ENCODE measurements around the gene PTGIR.
A peak's percentile ranks its signal among the peaks of the same experiment; 100 is the strongest.

The PTGIR gene

GRCh38 chr19:46616631-46617322, 8.1 kb downstream of the PTGIR start:
- no peak for DNase-seq (ENCODE audit: low read depth in 3 of 3)

DNA sequence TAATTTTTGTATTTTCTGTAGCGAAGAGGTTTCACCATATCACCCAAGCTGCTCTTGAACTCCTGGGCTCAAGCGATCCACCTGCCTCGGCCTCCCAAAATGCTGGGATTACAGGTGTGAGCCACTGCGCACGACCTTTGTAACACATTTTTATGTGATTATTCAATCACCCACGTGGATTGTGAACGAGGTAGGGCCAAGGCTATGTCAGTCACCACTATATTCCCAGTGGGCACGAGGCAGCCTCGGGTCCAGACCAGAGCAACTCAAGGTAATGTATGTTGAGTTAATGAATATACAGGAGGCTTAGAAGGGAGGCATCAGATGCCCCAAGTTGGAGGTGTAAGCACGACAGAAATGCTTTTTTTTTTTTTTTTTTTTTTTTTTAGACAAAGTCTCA, 8.9 kb downstream of the PTGIR start:
- DNase-seq (ENCODE audit: low read depth in 3 of 3): no peak

- peak; percentile 68 to 82 (median 80) for DNase-seq (ENCODE audit: low read depth in 3 of 3)
Observed at GRCh38 chr19:46614114-46614722, 10.7 kb downstream of the PTGIR start.

DNA sequence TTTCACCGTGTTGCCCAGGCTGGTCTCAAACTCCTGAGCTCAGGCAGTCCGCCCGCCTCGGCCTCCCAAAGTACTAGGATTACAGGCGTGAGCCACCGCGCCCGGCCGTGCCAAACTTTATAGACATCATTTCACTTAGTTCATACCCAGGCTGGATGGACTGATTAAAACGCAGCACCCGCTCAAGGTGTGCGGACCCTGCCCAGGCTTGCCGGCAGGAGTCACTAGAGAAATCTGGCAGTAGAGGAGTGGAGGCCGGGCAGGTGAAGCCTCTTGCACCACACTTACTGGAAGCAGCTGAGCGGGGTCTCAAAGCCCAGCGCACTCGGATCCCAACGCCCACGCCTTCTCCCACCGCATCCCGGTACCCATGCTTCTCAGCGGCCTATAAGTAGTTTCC, 11.4 kb downstream of the PTGIR start:
- DNase-seq (ENCODE audit: low read depth in 3 of 3): no peak

GRCh38 chr19:46611776-46612175, 13.1 kb downstream of the PTGIR start:
- no peak for DNase-seq (ENCODE audit: low read depth in 3 of 3)

GRCh38 chr19:46610851-46611770, 13.8 kb downstream of the PTGIR start:
- DNase-seq (ENCODE audit: low read depth in 3 of 3): no peak

GRCh38 chr19:46610413-46610775, 14.5 kb downstream of the PTGIR start:
- no peak for DNase-seq (ENCODE audit: low read depth in 3 of 3)

DNA sequence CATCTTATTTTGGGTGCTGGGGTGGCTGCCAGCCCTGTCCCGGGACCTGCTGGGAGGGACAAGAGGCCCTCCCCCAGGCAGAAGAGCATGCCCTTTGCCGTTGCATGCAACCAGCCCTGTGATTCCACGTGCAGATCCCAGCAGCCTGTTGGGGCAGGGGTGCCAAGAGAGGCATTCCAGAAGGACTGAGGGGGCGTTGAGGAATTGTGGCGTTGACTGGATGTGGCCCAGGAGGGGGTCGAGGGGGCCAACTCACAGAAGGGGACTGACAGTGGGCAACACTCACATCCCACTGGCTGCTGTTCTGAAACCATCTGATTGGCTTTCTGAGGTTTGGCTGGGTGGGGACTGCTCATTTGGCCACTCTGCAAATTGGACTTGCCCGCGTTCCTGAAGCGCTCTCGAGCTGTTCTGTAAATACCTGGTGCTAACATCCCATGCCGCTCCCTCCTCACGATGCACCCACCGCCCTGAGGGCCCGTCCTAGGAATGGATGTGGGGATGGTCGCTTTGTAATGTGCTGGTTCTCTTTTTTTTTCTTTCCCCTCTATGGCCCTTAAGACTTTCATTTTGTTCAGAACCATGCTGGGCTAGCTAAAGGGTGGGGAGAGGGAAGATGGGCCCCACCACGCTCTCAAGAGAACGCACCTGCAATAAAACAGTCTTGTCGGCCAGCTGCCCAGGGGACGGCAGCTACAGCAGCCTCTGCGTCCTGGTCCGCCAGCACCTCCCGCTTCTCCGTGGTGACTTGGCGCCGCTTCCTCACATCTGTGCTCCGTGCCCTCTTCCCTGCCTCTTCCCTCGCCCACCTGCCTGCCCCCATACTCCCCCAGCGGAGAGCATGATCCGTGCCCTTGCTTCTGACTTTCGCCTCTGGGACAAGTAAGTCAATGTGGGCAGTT, 15.1 kb downstream of the PTGIR start:
- DNase-seq (ENCODE audit: low read depth in 3 of 3): no peak

- no peak for DNase-seq (ENCODE audit: low read depth in 3 of 3)
Observed at GRCh38 chr19:46608581-46609345, 16.1 kb downstream of the PTGIR start.

DNA sequence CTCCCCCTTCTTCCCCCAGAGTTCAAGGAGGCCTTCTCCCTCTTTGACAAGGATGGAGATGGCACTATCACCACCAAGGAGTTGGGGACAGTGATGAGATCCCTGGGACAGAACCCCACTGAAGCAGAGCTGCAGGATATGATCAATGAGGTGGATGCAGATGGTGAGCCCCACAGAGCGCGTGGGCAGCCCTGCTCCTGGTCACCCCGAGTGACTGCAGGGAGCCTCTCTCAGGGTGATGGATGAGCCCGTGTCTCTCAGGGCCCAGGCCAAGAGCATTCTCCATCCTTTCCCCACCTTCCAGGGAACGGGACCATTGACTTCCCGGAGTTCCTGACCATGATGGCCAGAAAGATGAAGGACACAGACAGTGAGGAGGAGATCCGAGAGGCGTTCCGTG, 16.7 kb downstream of the PTGIR start:
- DNase-seq (ENCODE audit: low read depth in 3 of 3): no peak

GRCh38 chr19:46607448-46607841, 17.4 kb downstream of the PTGIR start:
- DNase-seq (ENCODE audit: low read depth in 3 of 3): no peak

GRCh38 chr19:46606681-46607447, 18.0 kb downstream of the PTGIR start:
- DNase-seq (ENCODE audit: low read depth in 3 of 3): no peak

GRCh38 chr19:46606019-46606418, 18.9 kb downstream of the PTGIR start:
- no peak for DNase-seq (ENCODE audit: low read depth in 3 of 3)

GRCh38 chr19:46605356-46605821, 19.5 kb downstream of the PTGIR start:
- no peak for DNase-seq (ENCODE audit: low read depth in 3 of 3)

DNA sequence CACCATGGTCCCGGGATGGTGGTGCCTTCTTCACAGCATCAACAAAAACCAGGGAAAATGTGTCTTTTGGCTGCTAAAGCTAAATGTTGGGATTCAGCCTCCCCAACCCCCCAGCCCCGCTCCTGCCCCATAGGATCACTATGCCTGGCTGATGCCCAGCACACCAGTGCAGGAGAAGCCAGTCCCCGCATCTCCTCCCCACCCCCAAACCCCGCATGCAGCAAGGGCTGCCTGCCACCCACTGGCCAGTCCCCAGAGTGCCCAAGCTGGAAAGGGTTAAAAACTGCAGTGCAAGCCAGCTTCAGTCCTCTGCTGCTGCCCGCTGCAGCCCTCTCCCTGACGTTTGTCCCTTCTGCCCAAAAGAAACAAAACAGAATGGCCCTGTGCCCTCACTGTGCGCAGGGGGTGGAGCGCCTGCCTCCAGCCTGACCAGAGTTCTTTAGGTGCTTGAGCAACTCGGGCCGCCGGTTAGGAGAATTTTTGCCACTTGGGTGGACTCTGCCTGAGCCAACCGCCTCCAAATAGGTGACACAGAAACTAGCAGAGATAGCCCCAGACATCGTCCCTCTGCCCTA, 20.0 kb downstream of the PTGIR start:
- no peak for DNase-seq (ENCODE audit: low read depth in 3 of 3)

- no peak for DNase-seq (ENCODE audit: low read depth in 3 of 3)
Observed at GRCh38 chr19:46603752-46604231, 21.1 kb downstream of the PTGIR start.

GRCh38 chr19:46603195-46603637, 21.7 kb downstream of the PTGIR start:
- DNase-seq (ENCODE audit: low read depth in 3 of 3): no peak

GRCh38 chr19:46602392-46603194, 22.3 kb downstream of the PTGIR start:
- no peak for DNase-seq (ENCODE audit: low read depth in 3 of 3)
